SK-N-SH (cell line): ENCODE measurements around the gene TIAM1. TPM values are rescaled to one million over a fixed set of nuclear protein-coding genes. Genes with fewer than 3 reads are reported as not detected.

Source experiments
- CTCF ChIA-PET: fragments of 300-600, 350-600 bp; formaldehyde crosslinking; extraction: SDS; loops from one replicate; lab custom pipeline; 2021; lab: Yijun Ruan, JAX
- POLR2A ChIA-PET: fragments of 350-600 bp; sonication (Branson Sonifier 250); formaldehyde crosslinking; extraction: SDS; loops from one replicate; lab custom pipeline; 2020; ENCODE audit warnings: antibody characterized with exemption, inconsistent platforms; lab: Yijun Ruan, JAX
- DNase-seq: peaks from one replicate; pipeline ENCODE4 v3.0.0; 2012
- H2AFZ ChIP-seq: fragments of 200-600 bp; sonication (generic); 2 replicates; pipeline ENCODE4 v1.8.1; 2016; ENCODE audit warnings: antibody characterized with exemption, mild to moderate bottlenecking, low read depth
- H3F3A ChIP-seq: fragments of 200-600 bp; sonication (generic); replicated peaks from 2 replicates; pipeline ENCODE3; 2016; ENCODE audit warnings: antibody characterized with exemption, mild to moderate bottlenecking; ENCODE audit not compliant: insufficient read depth
- H3K27ac ChIP-seq, 2 experiments: fragments of 200-500 bp in 1 of 2; fragments of 200-600 bp in 1 of 2; sonication (Bioruptor generic) in 1 of 2; sonication (generic), shearing (Covaris generic) in 1 of 2; 2 replicates each; pipeline versions ENCODE4 v1.5.1 to v1.6.1; 2014 to 2016; ENCODE audit warnings: low read depth in 2 of 2, inconsistent platforms in 1 of 2, low read length in 1 of 2, mild to moderate bottlenecking in 1 of 2, mixed read lengths in 1 of 2
- H3K27me3 ChIP-seq: fragments of 200-600 bp; sonication (generic), shearing (Covaris generic); 2 replicates; pipeline ENCODE4 v1.6.1; 2016; ENCODE audit warnings: mixed run types; ENCODE audit not compliant: insufficient read depth
- H3K36me3 ChIP-seq, 2 experiments: fragments of 200-500 bp in 1 of 2; fragments of 200-600 bp in 1 of 2; sonication (Bioruptor generic) in 1 of 2; sonication (generic) in 1 of 2; replicated peaks in 1 of 2; 2 replicates each; pipeline versions ENCODE3 to v1.5.1; 2014 to 2016; ENCODE audit warnings: low read length in 1 of 2, mild to moderate bottlenecking in 1 of 2; ENCODE audit not compliant: insufficient read depth in 2 of 2, control insufficient read depth in 1 of 2
- H3K4me1 ChIP-seq, 2 experiments: fragments of 200-500 bp in 1 of 2; fragments of 200-600 bp in 1 of 2; sonication (Bioruptor generic) in 1 of 2; sonication (generic), shearing (Covaris generic) in 1 of 2; 2 replicates each; pipeline versions ENCODE4 v1.5.1 to v1.6.1; 2014 to 2016; ENCODE audit warnings: low read depth in 1 of 2, low read length in 1 of 2, mixed run types in 1 of 2; ENCODE audit not compliant: insufficient read depth in 2 of 2, control insufficient read depth in 1 of 2
- H3K4me2 ChIP-seq: fragments of 200-600 bp; sonication (generic), shearing (Covaris generic); 2 replicates; pipeline ENCODE4 v1.6.1; 2017; ENCODE audit warnings: mixed run types
- H3K4me3 ChIP-seq, 2 experiments: fragments of 200-500 bp in 1 of 2; fragments of 200-600 bp in 1 of 2; sonication (Bioruptor generic) in 1 of 2; sonication (generic), shearing (Covaris generic) in 1 of 2; 2 replicates each; pipeline versions ENCODE4 v1.5.1 to v1.8.1; 2014 to 2016; ENCODE audit warnings: low read depth in 2 of 2, inconsistent platforms in 1 of 2, low read length in 1 of 2, mild to moderate bottlenecking in 1 of 2, mixed read lengths in 1 of 2, moderate library complexity in 1 of 2
- H3K79me2 ChIP-seq: fragments of 200-600 bp; sonication (generic); 2 replicates; pipeline ENCODE4 v1.8.1; 2017; ENCODE audit warnings: mild to moderate bottlenecking; ENCODE audit not compliant: insufficient read depth
- H3K9ac ChIP-seq: fragments of 200-600 bp; sonication (generic); 2 replicates; pipeline ENCODE4 v1.6.1; 2017; ENCODE audit warnings: mixed run types
- H3K9me2 ChIP-seq: fragments of 200-600 bp; sonication (generic); 2 replicates; pipeline ENCODE4 v1.6.1; 2017; ENCODE audit warnings: mixed run types
- H3K9me3 ChIP-seq: fragments of 200-600 bp; sonication (generic); 2 replicates; pipeline ENCODE4 v1.6.1; 2017; ENCODE audit warnings: mixed run types, mild to moderate bottlenecking, moderate library complexity
- H4K20me1 ChIP-seq: fragments of 200-600 bp; sonication (generic); 2 replicates; pipeline ENCODE4 v1.6.1; 2017; ENCODE audit warnings: mild to moderate bottlenecking, mixed run types; ENCODE audit not compliant: insufficient read depth
- CHD2 ChIP-seq: fragments of 150-350 bp; IDR thresholded peaks from 2 replicates; pipeline ENCODE4 v1.6.1; 2018; ENCODE audit warnings: low read length; ENCODE audit not compliant: partially characterized antibody
- FOXJ3 ChIP-seq: sonication (generic); formaldehyde crosslinking; IDR thresholded peaks from 2 replicates; pipeline ENCODE4 v1.5.1; 2020; ENCODE audit warnings: mild to moderate bottlenecking, missing genetic modification reagents
- GABPA ChIP-seq: IDR thresholded peaks from 2 replicates; pipeline ENCODE4 v1.4.0; 2012; ENCODE audit warnings: low read depth, mild to moderate bottlenecking
- GATA2 ChIP-seq: sonication (generic); formaldehyde crosslinking; IDR thresholded peaks from 2 replicates; pipeline ENCODE4 v1.5.0; 2020; ENCODE audit warnings: mild to moderate bottlenecking, missing genetic modification reagents
- JUND ChIP-seq: IDR thresholded peaks from 2 replicates; pipeline ENCODE4 v1.4.0; 2012
- MAX ChIP-seq: IDR thresholded peaks from 2 replicates; pipeline ENCODE4 v1.4.0; 2012; ENCODE audit warnings: low read depth
- NRF1 ChIP-seq: IDR thresholded peaks from 2 replicates; pipeline ENCODE4 v1.6.1; 2012; ENCODE audit warnings: low read depth, mild to moderate bottlenecking, low read length
- PBX3 ChIP-seq: IDR thresholded peaks from 2 replicates; pipeline ENCODE4; 2012
- REST ChIP-seq: IDR thresholded peaks from 2 replicates; pipeline ENCODE4 v1.6.1; 2012; ENCODE audit warnings: mild to moderate bottlenecking, low read depth, low read length, moderate library complexity
- RXRA ChIP-seq: IDR thresholded peaks from 2 replicates; pipeline ENCODE4 v1.4.0; 2012; ENCODE audit warnings: low read depth, mild to moderate bottlenecking, borderline replicate concordance
- SIN3A ChIP-seq: IDR thresholded peaks from 2 replicates; pipeline ENCODE4 v1.6.1; 2012; ENCODE audit warnings: low read depth, mild to moderate bottlenecking, low read length, moderate library complexity, borderline replicate concordance
- TCF12 ChIP-seq: IDR thresholded peaks from 2 replicates; pipeline ENCODE4 v1.4.0; 2012
- TEAD4 ChIP-seq: IDR thresholded peaks from 2 replicates; pipeline ENCODE4 v1.4.0; 2012; ENCODE audit warnings: mild to moderate bottlenecking, borderline replicate concordance; ENCODE audit not compliant: insufficient read depth
- YY1 ChIP-seq: IDR thresholded peaks from 2 replicates; pipeline ENCODE4 v1.4.0; 2012; ENCODE audit warnings: low read depth, mild to moderate bottlenecking
- WGBS: methylation state at CpG from one replicate; pipeline ENCODE4 v1.1.6; 2017; ENCODE audit warnings: low lambda C conversion rate; 5-methylcytosine and 5-hydroxymethylcytosine counted together
- polyA plus RNA-seq, 3 experiments: library from polyadenylated mRNA; depleted of rRNA; stranded (reverse); fragments of >200 nt; gene quantifications; 2 replicates each; pipeline ENCODE4 v1.2.3, GENCODE V29; 2012
- TF ChIP-seq, protein P1 (sequence below): fragments of 200-600 bp; sonication (generic); IDR thresholded peaks from 2 replicates; pipeline ENCODE4 v1.6.1; 2017; ENCODE audit warnings: antibody characterized with exemption, mild to moderate bottlenecking, moderate library complexity
- TF ChIP-seq, protein P2 (sequence below): fragments of 150-350 bp; IDR thresholded peaks from 2 replicates; pipeline ENCODE4 v1.6.1; 2016; ENCODE audit warnings: mild to moderate bottlenecking, low read depth, low read length
- TF ChIP-seq, protein P3 (sequence below): IDR thresholded peaks from 2 replicates; pipeline ENCODE4 v1.4.0; 2012; ENCODE audit warnings: low read depth, borderline replicate concordance

The TIAM1 gene
- polyA plus RNA-seq, 1 of the 3 experiments (the other 2 are of a cell fraction): 1.7 TPM

DNA sequence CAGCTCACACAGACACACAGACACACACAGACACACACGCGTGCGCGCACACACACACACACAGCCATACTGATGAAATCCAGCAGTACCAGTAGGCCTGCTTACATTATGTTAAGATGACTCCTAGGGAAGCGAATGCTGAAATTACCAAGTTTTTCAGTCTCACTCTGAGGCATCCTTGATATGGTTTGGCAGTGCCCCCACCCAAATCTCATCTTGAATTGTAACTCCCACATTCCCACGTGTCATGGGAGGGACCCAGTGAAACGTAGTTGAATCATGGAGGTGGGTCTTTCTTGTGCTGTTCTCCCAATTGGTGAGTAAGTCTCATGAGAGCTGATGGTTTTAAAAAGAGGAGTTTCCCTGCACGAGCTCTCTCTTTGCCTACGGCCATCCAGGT, 64.1 kb downstream of the TIAM1 start:
- Histone ChIP-seq H3K9me2 (no peaks in the 10 kb centered on the region), H2AFZ (no peak overlapping the region), H3F3A (peaks cover 4% of the 10 kb centered on the region), H3K79me2 (no peaks in the 10 kb centered on the region), H4K20me1 (no peaks in the 10 kb centered on the region), H3K4me1 (peaks cover 0 to 10% of the 10 kb centered on the region in 2 experiments; a peak in 1 of 4 replicates), H3K9me3 (no peaks in the 10 kb centered on the region), H3K4me3 (no peak overlapping the region), H3K4me2 (no peak overlapping the region), H3K27ac (no peak overlapping the region), H3K9ac (no peak overlapping the region), H3K36me3 (no peaks in the 10 kb centered on the region), H3K27me3 (no peaks in the 10 kb centered on the region)
- TF ChIP-seq SIN3A (no peak), GATA2 (CRISPR knock-in tag) (no peak), CHD2 (no peak), JUND (no peak), NRF1 (no peak), MAX (no peak), RXRA (no peak), TEAD4 (no peak), PBX3 (no peak), TCF12 (no peak), REST (no peak), GABPA (no peak), FOXJ3 (CRISPR knock-in tag) (no peak), YY1 (no peak)
- TF ChIP-seq, protein P1, sequence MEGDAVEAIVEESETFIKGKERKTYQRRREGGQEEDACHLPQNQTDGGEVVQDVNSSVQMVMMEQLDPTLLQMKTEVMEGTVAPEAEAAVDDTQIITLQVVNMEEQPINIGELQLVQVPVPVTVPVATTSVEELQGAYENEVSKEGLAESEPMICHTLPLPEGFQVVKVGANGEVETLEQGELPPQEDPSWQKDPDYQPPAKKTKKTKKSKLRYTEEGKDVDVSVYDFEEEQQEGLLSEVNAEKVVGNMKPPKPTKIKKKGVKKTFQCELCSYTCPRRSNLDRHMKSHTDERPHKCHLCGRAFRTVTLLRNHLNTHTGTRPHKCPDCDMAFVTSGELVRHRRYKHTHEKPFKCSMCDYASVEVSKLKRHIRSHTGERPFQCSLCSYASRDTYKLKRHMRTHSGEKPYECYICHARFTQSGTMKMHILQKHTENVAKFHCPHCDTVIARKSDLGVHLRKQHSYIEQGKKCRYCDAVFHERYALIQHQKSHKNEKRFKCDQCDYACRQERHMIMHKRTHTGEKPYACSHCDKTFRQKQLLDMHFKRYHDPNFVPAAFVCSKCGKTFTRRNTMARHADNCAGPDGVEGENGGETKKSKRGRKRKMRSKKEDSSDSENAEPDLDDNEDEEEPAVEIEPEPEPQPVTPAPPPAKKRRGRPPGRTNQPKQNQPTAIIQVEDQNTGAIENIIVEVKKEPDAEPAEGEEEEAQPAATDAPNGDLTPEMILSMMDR: no peak
- TF ChIP-seq, protein P2, sequence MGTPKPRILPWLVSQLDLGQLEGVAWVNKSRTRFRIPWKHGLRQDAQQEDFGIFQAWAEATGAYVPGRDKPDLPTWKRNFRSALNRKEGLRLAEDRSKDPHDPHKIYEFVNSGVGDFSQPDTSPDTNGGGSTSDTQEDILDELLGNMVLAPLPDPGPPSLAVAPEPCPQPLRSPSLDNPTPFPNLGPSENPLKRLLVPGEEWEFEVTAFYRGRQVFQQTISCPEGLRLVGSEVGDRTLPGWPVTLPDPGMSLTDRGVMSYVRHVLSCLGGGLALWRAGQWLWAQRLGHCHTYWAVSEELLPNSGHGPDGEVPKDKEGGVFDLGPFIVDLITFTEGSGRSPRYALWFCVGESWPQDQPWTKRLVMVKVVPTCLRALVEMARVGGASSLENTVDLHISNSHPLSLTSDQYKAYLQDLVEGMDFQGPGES: no peak
- TF ChIP-seq, protein P3, sequence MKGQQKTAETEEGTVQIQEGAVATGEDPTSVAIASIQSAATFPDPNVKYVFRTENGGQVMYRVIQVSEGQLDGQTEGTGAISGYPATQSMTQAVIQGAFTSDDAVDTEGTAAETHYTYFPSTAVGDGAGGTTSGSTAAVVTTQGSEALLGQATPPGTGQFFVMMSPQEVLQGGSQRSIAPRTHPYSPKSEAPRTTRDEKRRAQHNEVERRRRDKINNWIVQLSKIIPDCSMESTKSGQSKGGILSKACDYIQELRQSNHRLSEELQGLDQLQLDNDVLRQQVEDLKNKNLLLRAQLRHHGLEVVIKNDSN: no peak
- 80% methylated on average over 9 of the region's 9 CpGs for WGBS
- POLR2A ChIA-PET: no interaction called here
- CTCF ChIA-PET: interaction anchor here (1.9 kb wide), 1 partner anchor 14 kb away, joined by 4 read pairs; no protein-coding TSS in a partner anchor
- DNase-seq: no peak
